ENCODE results near the gene LAMB1.

LAMB1 gene

GRCh38 chr7:107882766-107883165, 120.2 kb downstream of the LAMB1 start:
- no peak overlapping the region for H2BK120ac ChIP-seq (ENCODE audit: low read depth, low read length)
- H2BK15ac ChIP-seq (ENCODE audit: low read length): no peak overlapping the region
- H3K18ac ChIP-seq (ENCODE audit: low read length): no peak overlapping the region
- H3K14ac ChIP-seq (ENCODE audit: low read length): no peak overlapping the region
- no peak overlapping the region for H4K8ac ChIP-seq (ENCODE audit: low read depth, low read length)
- H2AK5ac ChIP-seq (ENCODE audit: low read depth, low read length): no peak overlapping the region
- H3K27ac ChIP-seq (replicated peaks; ENCODE audit: low read length): no peak overlapping the region
- DNase-seq (ENCODE audit: low spot score): no peak
- peaks cover 0 to 2% (median 0%) of the 10 kb centered on the region in 3 experiments for H3K27me3 ChIP-seq (ENCODE audit: control insufficient read depth in 3 of 3, insufficient read depth in 3 of 3, low read depth in 1 of 3, low read length in 3 of 3)
- H3K9me3 ChIP-seq (replicated peaks in 1 of 2; ENCODE audit: control insufficient read depth in 2 of 2, insufficient read depth in 1 of 2, low read depth in 1 of 2, low read length in 2 of 2): no peaks in the 10 kb centered on the region
- H2BK5ac ChIP-seq (ENCODE audit: low read length): no peak overlapping the region
- no peak overlapping the region for H3K4me2 ChIP-seq (ENCODE audit: insufficient read depth, low read length, poor library complexity, severe bottlenecking)
- no peak overlapping the region for H3K4me3 ChIP-seq (ENCODE audit: low read length in 2 of 2)
- no peak overlapping the region for H3K4ac ChIP-seq (ENCODE audit: low read length)
- no peaks in the 10 kb centered on the region for H3K36me3 ChIP-seq (replicated peaks in 1 of 2; ENCODE audit: control insufficient read depth in 2 of 2, insufficient read depth in 2 of 2, low read length in 2 of 2)
- H3K79me1 ChIP-seq (ENCODE audit: low read depth, low read length): no peaks in the 10 kb centered on the region
- no peaks in the 10 kb centered on the region for H3K4me1 ChIP-seq (ENCODE audit: control insufficient read depth in 2 of 2, insufficient read depth in 1 of 2, low read depth in 1 of 2, low read length in 2 of 2)
- WGBS, 2 donors (ENCODE audit: extremely low coverage in 2 of 2, insufficient read length in 2 of 2, insufficient replicate concordance in 1 of 2): no CpG with 5 or more reads among the region's 2 CpGs
- no peak overlapping the region for H2BK12ac ChIP-seq (ENCODE audit: low read length)
- H3K23ac ChIP-seq (ENCODE audit: low read depth, low read length, poor library complexity): no peak overlapping the region
- H3K9ac ChIP-seq (ENCODE audit: low read depth, low read length, poor library complexity): no peak overlapping the region
- H2AFZ ChIP-seq (ENCODE audit: low read length): no peak overlapping the region
- no peak overlapping the region for H4K91ac ChIP-seq (ENCODE audit: low read depth, low read length, poor library complexity)

- no peak for DNase-seq (ENCODE audit: low spot score)
- H3K4me1 ChIP-seq (ENCODE audit: control insufficient read depth in 2 of 2, insufficient read depth in 1 of 2, low read depth in 1 of 2, low read length in 2 of 2): no peaks in the 10 kb centered on the region
- no peak overlapping the region for H2BK5ac ChIP-seq (ENCODE audit: low read length)
- H2BK15ac ChIP-seq (ENCODE audit: low read length): no peak overlapping the region
- H2BK12ac ChIP-seq (ENCODE audit: low read length): no peak overlapping the region
- peaks cover 0 to 2% (median 0%) of the 10 kb centered on the region in 3 experiments for H3K27me3 ChIP-seq (ENCODE audit: control insufficient read depth in 3 of 3, insufficient read depth in 3 of 3, low read depth in 1 of 3, low read length in 3 of 3)
- no peak overlapping the region for H2AK5ac ChIP-seq (ENCODE audit: low read depth, low read length)
- H4K8ac ChIP-seq (ENCODE audit: low read depth, low read length): no peak overlapping the region
- no peaks in the 10 kb centered on the region for H3K9me3 ChIP-seq (replicated peaks in 1 of 2; ENCODE audit: control insufficient read depth in 2 of 2, insufficient read depth in 1 of 2, low read depth in 1 of 2, low read length in 2 of 2)
- no peak overlapping the region for H3K18ac ChIP-seq (ENCODE audit: low read length)
- no peak overlapping the region for H3K4me2 ChIP-seq (ENCODE audit: insufficient read depth, low read length, poor library complexity, severe bottlenecking)
- no peak overlapping the region for H3K14ac ChIP-seq (ENCODE audit: low read length)
- H3K4me3 ChIP-seq (ENCODE audit: low read length in 2 of 2): no peak overlapping the region
- no peak overlapping the region for H3K27ac ChIP-seq (replicated peaks; ENCODE audit: low read length)
- H3K4ac ChIP-seq (ENCODE audit: low read length): no peak overlapping the region
- H3K36me3 ChIP-seq (replicated peaks in 1 of 2; ENCODE audit: control insufficient read depth in 2 of 2, insufficient read depth in 2 of 2, low read length in 2 of 2): no peaks in the 10 kb centered on the region
- H3K23ac ChIP-seq (ENCODE audit: low read depth, low read length, poor library complexity): no peak overlapping the region
- H2BK120ac ChIP-seq (ENCODE audit: low read depth, low read length): no peak overlapping the region
- H4K91ac ChIP-seq (ENCODE audit: low read depth, low read length, poor library complexity): no peak overlapping the region
- no CpG with 5 or more reads among the region's 3 CpGs for WGBS, 2 donors (ENCODE audit: extremely low coverage in 2 of 2, insufficient read length in 2 of 2, insufficient replicate concordance in 1 of 2)
- H3K9ac ChIP-seq (ENCODE audit: low read depth, low read length, poor library complexity): no peak overlapping the region
- no peaks in the 10 kb centered on the region for H3K79me1 ChIP-seq (ENCODE audit: low read depth, low read length)
- peak overlapping the region; percentile 27 for H2AFZ ChIP-seq (ENCODE audit: low read length)
Observed at GRCh38 chr7:107879400-107880035, 123.4 kb downstream of the LAMB1 start.

- no peaks in the 10 kb centered on the region for H3K4me1 ChIP-seq (ENCODE audit: control insufficient read depth in 2 of 2, insufficient read depth in 1 of 2, low read depth in 1 of 2, low read length in 2 of 2)
Observed at GRCh38 chr7:107878636-107879035, 124.3 kb downstream of the LAMB1 start.

GRCh38 chr7:107877731-107878382, 125.1 kb downstream of the LAMB1 start:
- H4K8ac ChIP-seq (ENCODE audit: low read depth, low read length): no peak overlapping the region
- no peak overlapping the region for H2BK120ac ChIP-seq (ENCODE audit: low read depth, low read length)
- no peak overlapping the region for H3K4me2 ChIP-seq (ENCODE audit: insufficient read depth, low read length, poor library complexity, severe bottlenecking)
- no peaks in the 10 kb centered on the region for H3K79me1 ChIP-seq (ENCODE audit: low read depth, low read length)
- H3K4me1 ChIP-seq (ENCODE audit: control insufficient read depth in 2 of 2, insufficient read depth in 1 of 2, low read depth in 1 of 2, low read length in 2 of 2): no peaks in the 10 kb centered on the region
- H3K9ac ChIP-seq (ENCODE audit: low read depth, low read length, poor library complexity): no peak overlapping the region
- no CpG with 5 or more reads among the region's 5 CpGs for WGBS, 2 donors (ENCODE audit: extremely low coverage in 2 of 2, insufficient read length in 2 of 2, insufficient replicate concordance in 1 of 2)
- no peak overlapping the region for H2AK5ac ChIP-seq (ENCODE audit: low read depth, low read length)
- H3K9me3 ChIP-seq (replicated peaks in 1 of 2; ENCODE audit: control insufficient read depth in 2 of 2, insufficient read depth in 1 of 2, low read depth in 1 of 2, low read length in 2 of 2): no peaks in the 10 kb centered on the region
- no peak overlapping the region for H3K4me3 ChIP-seq (ENCODE audit: low read length in 2 of 2)
- no peak overlapping the region for H3K14ac ChIP-seq (ENCODE audit: low read length)
- H3K4ac ChIP-seq (ENCODE audit: low read length): no peak overlapping the region
- H4K91ac ChIP-seq (ENCODE audit: low read depth, low read length, poor library complexity): no peak overlapping the region
- no peaks in the 10 kb centered on the region for H3K36me3 ChIP-seq (replicated peaks in 1 of 2; ENCODE audit: control insufficient read depth in 2 of 2, insufficient read depth in 2 of 2, low read length in 2 of 2)
- no peak overlapping the region for H2AFZ ChIP-seq (ENCODE audit: low read length)
- no peak overlapping the region for H2BK15ac ChIP-seq (ENCODE audit: low read length)
- no peak overlapping the region for H2BK5ac ChIP-seq (ENCODE audit: low read length)
- no peak overlapping the region for H3K23ac ChIP-seq (ENCODE audit: low read depth, low read length, poor library complexity)
- no peak overlapping the region for H3K27ac ChIP-seq (replicated peaks; ENCODE audit: low read length)
- H3K18ac ChIP-seq (ENCODE audit: low read length): no peak overlapping the region
- no peak overlapping the region for H2BK12ac ChIP-seq (ENCODE audit: low read length)
- peaks cover 0 to 2% (median 0%) of the 10 kb centered on the region in 3 experiments for H3K27me3 ChIP-seq (ENCODE audit: control insufficient read depth in 3 of 3, insufficient read depth in 3 of 3, low read depth in 1 of 3, low read length in 3 of 3)
- no peak for DNase-seq (ENCODE audit: low spot score)

More at GRCh38 chr7:107878636-107879035, 124.3 kb downstream of the LAMB1 start:
- Histone ChIP-seq H3K27me3 (ENCODE audit: control insufficient read depth in 3 of 3, insufficient read depth in 3 of 3, low read depth in 1 of 3, low read length in 3 of 3) (peaks cover 0 to 2% (median 0%) of the 10 kb centered on the region in 3 experiments), H4K91ac (ENCODE audit: low read depth, low read length, poor library complexity) (no peak overlapping the region), H3K4me3 (ENCODE audit: low read length in 2 of 2) (no peak overlapping the region), H4K8ac (ENCODE audit: low read depth, low read length) (no peak overlapping the region), H2BK5ac (ENCODE audit: low read length) (no peak overlapping the region), H3K36me3 (replicated peaks in 1 of 2; ENCODE audit: control insufficient read depth in 2 of 2, insufficient read depth in 2 of 2, low read length in 2 of 2) (no peaks in the 10 kb centered on the region), H2AK5ac (ENCODE audit: low read depth, low read length) (no peak overlapping the region), H3K4me2 (ENCODE audit: insufficient read depth, low read length, poor library complexity, severe bottlenecking) (no peak overlapping the region), H3K9ac (ENCODE audit: low read depth, low read length, poor library complexity) (no peak overlapping the region), H3K4ac (ENCODE audit: low read length) (no peak overlapping the region), H2AFZ (ENCODE audit: low read length) (no peak overlapping the region), H2BK120ac (ENCODE audit: low read depth, low read length) (no peak overlapping the region), H3K23ac (ENCODE audit: low read depth, low read length, poor library complexity) (no peak overlapping the region), H3K79me1 (ENCODE audit: low read depth, low read length) (no peaks in the 10 kb centered on the region), H3K27ac (replicated peaks; ENCODE audit: low read length) (no peak overlapping the region), H3K9me3 (replicated peaks in 1 of 2; ENCODE audit: control insufficient read depth in 2 of 2, insufficient read depth in 1 of 2, low read depth in 1 of 2, low read length in 2 of 2) (no peaks in the 10 kb centered on the region), H2BK12ac (ENCODE audit: low read length) (no peak overlapping the region), H2BK15ac (ENCODE audit: low read length) (no peak overlapping the region), H3K14ac (ENCODE audit: low read length) (no peak overlapping the region), H3K18ac (ENCODE audit: low read length) (no peak overlapping the region)
- WGBS, 2 donors (ENCODE audit: extremely low coverage in 2 of 2, insufficient read length in 2 of 2, insufficient replicate concordance in 1 of 2): no CpG with 5 or more reads among the region's 3 CpGs
- DNase-seq (ENCODE audit: low spot score): no peak
